ENCODE data around the gene NAA10. TPM values are rescaled to one million over a fixed set of nuclear protein-coding genes. Genes with fewer than 3 reads are reported as not detected.

Gene NAA10
- total RNA-seq, 1 experiment from 2014 or later = 124 TPM

GRCh38 chrX:153952373-153953026 is 17.7 kb upstream of the NAA10 start (continued):
- TF ChIP-seq POLR2A (IDR thresholded peaks at IDR 0.05; ENCODE audit: borderline replicate concordance, extremely low read depth, insufficient read depth, insufficient read length) (no peak), ATF3 (IDR thresholded peaks at IDR 0.05) (no peak), TCF7L2 (IDR thresholded peaks at IDR 0.05; ENCODE audit: borderline replicate concordance, extremely low read depth, insufficient read depth, insufficient read length) (no peak), YY1 (IDR thresholded peaks at IDR 0.05; ENCODE audit: extremely low read depth, insufficient replicate concordance, low read depth, low read length) (no peak), SIN3A (IDR thresholded peaks at IDR 0.05; ENCODE audit: low read depth) (no peak), ZNF274 (IDR thresholded peaks at IDR 0.05; ENCODE audit: low read depth, low read length) (no peak), MAX (IDR thresholded peaks at IDR 0.05) (no peak)

- Histone ChIP-seq H3K36me3 (ENCODE audit: control insufficient read depth in 1 of 2, insufficient read depth in 2 of 2, low read length in 2 of 2) (peaks cover 0 to 17% of the 10 kb centered on the region in 2 experiments; a peak in 1 of 4 replicates), H3K9ac (ENCODE audit: low read length) (no peak overlapping the region), H3K27ac (ENCODE audit: low read depth, low read length) (no peak overlapping the region), H3K4me1 (ENCODE audit: control insufficient read depth in 1 of 2, insufficient read depth in 2 of 2, low read length in 2 of 2) (no peaks in the 10 kb centered on the region; a peak in 1 of 4 replicates), H3K79me2 (ENCODE audit: insufficient read depth, low read length) (no peaks in the 10 kb centered on the region; the same call in 1 of the 2 replicates), H3K9me3 (ENCODE audit: control insufficient read depth in 1 of 2, insufficient read depth in 1 of 2, low read depth in 1 of 2, low read length in 2 of 2) (no peaks in the 10 kb centered on the region), H3K4me2 (ENCODE audit: low read length) (no peak overlapping the region), H3K27me3 (ENCODE audit: insufficient read depth, low read length) (no peaks in the 10 kb centered on the region), H3K9me2 (ENCODE audit: insufficient read depth) (no peaks in the 10 kb centered on the region), H4K20me1 (ENCODE audit: insufficient read depth) (no peaks in the 10 kb centered on the region), H2AFZ (ENCODE audit: low read depth, low read length, poor library complexity, severe bottlenecking) (no peak overlapping the region), H3K4me3 (replicated peaks in 1 of 2; ENCODE audit: low read depth in 1 of 2, low read length in 2 of 2) (no peak overlapping the region)
- ATAC-seq = no peak
- intact Hi-C loops (cut with micrococcal nuclease) = loop anchor here (2.0 kb wide), 1 partner anchor 187 kb away; the partner anchor contains the start of gene PLXNB3
- BruUV-seq (replicated peaks) = no TSS peak
- RAD21 ChIA-PET (ENCODE audit: low non-redundant PET in 1 of 2, low total read pairs in 2 of 2, uncharacterized antibody in 2 of 2, unreplicated experiment in 2 of 2) = no interaction called here
- CTCF ChIA-PET = no interaction called here
- TF ChIP-seq JUND (IDR thresholded peaks at IDR 0.05) (no peak), ZFX (IDR thresholded peaks at IDR 0.05) (no peak), ZBTB33 (IDR thresholded peaks at IDR 0.05; ENCODE audit: extremely low read depth, insufficient replicate concordance, low read length) (no peak), CBX3 (IDR thresholded peaks at IDR 0.05; ENCODE audit: low read depth) (no peak), FOSL1 (IDR thresholded peaks at IDR 0.05; ENCODE audit: low read depth) (no peak), EGR1 (IDR thresholded peaks at IDR 0.05; ENCODE audit: low read depth) (no peak), SRF (IDR thresholded peaks at IDR 0.05; ENCODE audit: low read depth) (no peak)
- POLR2A ChIA-PET = no interaction called here
- DNase-seq (ENCODE audit: low read depth, low spot score) = no peak
These were observed 17.0 kb upstream of the NAA10 start for GRCh38 chrX:153951683-153952372.
